Activated CD4-positive, alpha-beta T cell treated with anti-CD3 and anti-CD28 coated beads for 4 hours (primary cell): ENCODE results near the gene CAMK1G.
A peak's percentile ranks its signal among the peaks of the same experiment; 100 is the strongest.

Experiments used
- DNase-seq, 2 donors: peaks; one replicate each; pipeline ENCODE4 v3.0.0-alpha.2; 2020

CAMK1G gene

GRCh38 chr1:209643285-209644020, 59.9 kb downstream of the CAMK1G start:
- no peak for DNase-seq

- no peak for DNase-seq
These were observed 62.3 kb downstream of the CAMK1G start for GRCh38 chr1:209645574-209646452.

GRCh38 chr1:209646558-209646957, 63.0 kb downstream of the CAMK1G start:
- DNase-seq: no peak

- DNase-seq: no peak
These were observed 63.6 kb downstream of the CAMK1G start for GRCh38 chr1:209647156-209647555.

- no peak for DNase-seq
These were observed 64.8 kb downstream of the CAMK1G start for GRCh38 chr1:209648346-209648745.

- no peak for DNase-seq
These were observed 65.6 kb downstream of the CAMK1G start for GRCh38 chr1:209648931-209649776.

- no peak for DNase-seq
These were observed 66.9 kb downstream of the CAMK1G start for GRCh38 chr1:209650454-209650853.

GRCh38 chr1:209651138-209651587, 67.6 kb downstream of the CAMK1G start:
- peak; percentile 46 to 61 for DNase-seq

- DNase-seq: no peak
These were observed 68.7 kb downstream of the CAMK1G start, which contains the start of gene LAMB3 for GRCh38 chr1:209652121-209652735. TSS of gene LAMB3 (minus strand) at chr1:209652425. CDS start at chr1:209650944, 1,481 bp downstream.

GRCh38 chr1:209652873-209653401, 69.4 kb downstream of the CAMK1G start:
- peak; percentile 51 for DNase-seq

- DNase-seq: no peak
These were observed 70.4 kb downstream of the CAMK1G start for GRCh38 chr1:209653915-209654351.

- DNase-seq: no peak
These were observed 72.1 kb downstream of the CAMK1G start for GRCh38 chr1:209655411-209656231.

- DNase-seq: no peak
These were observed 73.8 kb downstream of the CAMK1G start for GRCh38 chr1:209657140-209657879.

- DNase-seq: no peak
These were observed 74.4 kb downstream of the CAMK1G start for GRCh38 chr1:209657918-209658317.

GRCh38 chr1:209659909-209660308, 76.4 kb downstream of the CAMK1G start:
- no peak for DNase-seq

GRCh38 chr1:209661071-209661470, 77.6 kb downstream of the CAMK1G start:
- DNase-seq: no peak

GRCh38 chr1:209662879-209663327, 79.4 kb downstream of the CAMK1G start:
- no peak for DNase-seq
